ENCODE measurements around the gene NEK9.

NEK9 gene

GRCh38 chr14:75098682-75099081 lies 28.2 kb downstream of the NEK9 start:
- no peak overlapping the region for H2BK5ac ChIP-seq (ENCODE audit: low read length)
- no CpG with 5 or more reads among the region's 1 CpG for WGBS (ENCODE audit: extremely low coverage, insufficient coverage, low lambda C conversion rate)
- H2AK5ac ChIP-seq (ENCODE audit: low read length), result no peak overlapping the region
- no peaks in the 10 kb centered on the region for H3K79me1 ChIP-seq (ENCODE audit: low read length)
- DNase-seq, result no peak
- no peak overlapping the region for H3K56ac ChIP-seq (ENCODE audit: low read length)
- no peak overlapping the region for H3K27ac ChIP-seq (ENCODE audit: low read depth, low read length)
- no peaks in the 10 kb centered on the region for H3K4me1 ChIP-seq (ENCODE audit: control insufficient read depth, low read depth, low read length)
- H3K79me2 ChIP-seq (ENCODE audit: control insufficient read depth, insufficient read depth, low read length), result no peaks in the 10 kb centered on the region
- H3K27me3 ChIP-seq (ENCODE audit: insufficient read depth, low read length, poor library complexity), result no peaks in the 10 kb centered on the region
- no peak overlapping the region for H2BK15ac ChIP-seq (replicated peaks; ENCODE audit: low read depth)
- no peak overlapping the region for H4K5ac ChIP-seq (ENCODE audit: low read length)
- H3K36me3 ChIP-seq (ENCODE audit: control insufficient read depth, insufficient read depth, low read length), result peaks cover under 1% of the 10 kb centered on the region
- H2BK120ac ChIP-seq (ENCODE audit: low read depth, low read length), result no peak overlapping the region
- H3K23ac ChIP-seq (ENCODE audit: low read length), result no peak overlapping the region
- no peak overlapping the region for H3K4me2 ChIP-seq (ENCODE audit: low read length)
- no peak overlapping the region for H3K4me3 ChIP-seq (ENCODE audit: low read length)
- no peak overlapping the region for H3K4ac ChIP-seq (ENCODE audit: low read depth, low read length)
- no peak overlapping the region for H3K9ac ChIP-seq (ENCODE audit: low read length)
- no peak overlapping the region for H3K18ac ChIP-seq (ENCODE audit: low read length)
- no peak overlapping the region for H4K8ac ChIP-seq (ENCODE audit: low read depth, low read length)

GRCh38 chr14:75098212-75098611 lies 28.6 kb downstream of the NEK9 start:
- Histone ChIP-seq H3K36me3 (ENCODE audit: control insufficient read depth, insufficient read depth, low read length) (no peaks in the 10 kb centered on the region), H4K5ac (ENCODE audit: low read length) (no peak overlapping the region), H2BK120ac (ENCODE audit: low read depth, low read length) (no peak overlapping the region)

GRCh38 chr14:75096959-75097358 lies 29.9 kb downstream of the NEK9 start:
- Histone ChIP-seq H2BK5ac (ENCODE audit: low read length) (no peak overlapping the region), H3K79me2 (ENCODE audit: control insufficient read depth, insufficient read depth, low read length) (no peaks in the 10 kb centered on the region), H3K4me1 (ENCODE audit: control insufficient read depth, low read depth, low read length) (no peaks in the 10 kb centered on the region), H2AK5ac (ENCODE audit: low read length) (no peak overlapping the region), H3K4ac (ENCODE audit: low read depth, low read length) (no peak overlapping the region), H3K9ac (ENCODE audit: low read length) (no peak overlapping the region), H2BK15ac (replicated peaks; ENCODE audit: low read depth) (no peak overlapping the region), H3K36me3 (ENCODE audit: control insufficient read depth, insufficient read depth, low read length) (no peaks in the 10 kb centered on the region), H3K4me2 (ENCODE audit: low read length) (no peak overlapping the region), H3K4me3 (ENCODE audit: low read length) (no peak overlapping the region), H3K56ac (ENCODE audit: low read length) (no peak overlapping the region), H3K27ac (ENCODE audit: low read depth, low read length) (no peak overlapping the region), H3K18ac (ENCODE audit: low read length) (no peak overlapping the region), H3K23ac (ENCODE audit: low read length) (no peak overlapping the region), H2BK120ac (ENCODE audit: low read depth, low read length) (no peak overlapping the region), H3K27me3 (ENCODE audit: insufficient read depth, low read length, poor library complexity) (no peaks in the 10 kb centered on the region), H4K8ac (ENCODE audit: low read depth, low read length) (no peak overlapping the region), H4K5ac (ENCODE audit: low read length) (no peak overlapping the region), H3K79me1 (ENCODE audit: low read length) (no peaks in the 10 kb centered on the region)
- DNase-seq, result no peak
- no CpG with 5 or more reads among the region's 6 CpGs for WGBS (ENCODE audit: extremely low coverage, insufficient coverage, low lambda C conversion rate)

More at GRCh38 chr14:75098212-75098611, 28.6 kb downstream of the NEK9 start:
- Histone ChIP-seq H3K23ac (ENCODE audit: low read length) (no peak overlapping the region), H2BK5ac (ENCODE audit: low read length) (no peak overlapping the region), H3K79me2 (ENCODE audit: control insufficient read depth, insufficient read depth, low read length) (no peaks in the 10 kb centered on the region), H3K9ac (ENCODE audit: low read length) (no peak overlapping the region), H3K4me2 (ENCODE audit: low read length) (no peak overlapping the region), H4K8ac (ENCODE audit: low read depth, low read length) (no peak overlapping the region), H3K4me3 (ENCODE audit: low read length) (no peak overlapping the region), H3K4me1 (ENCODE audit: control insufficient read depth, low read depth, low read length) (no peaks in the 10 kb centered on the region), H3K27ac (ENCODE audit: low read depth, low read length) (no peak overlapping the region), H2AK5ac (ENCODE audit: low read length) (no peak overlapping the region), H3K4ac (ENCODE audit: low read depth, low read length) (no peak overlapping the region), H3K18ac (ENCODE audit: low read length) (no peak overlapping the region), H3K56ac (ENCODE audit: low read length) (no peak overlapping the region), H2BK15ac (replicated peaks; ENCODE audit: low read depth) (no peak overlapping the region), H3K79me1 (ENCODE audit: low read length) (no peaks in the 10 kb centered on the region), H3K27me3 (ENCODE audit: insufficient read depth, low read length, poor library complexity) (no peaks in the 10 kb centered on the region)
- DNase-seq, result no peak

- H2BK5ac ChIP-seq (ENCODE audit: low read length), result no peak overlapping the region
- WGBS (ENCODE audit: extremely low coverage, insufficient coverage, low lambda C conversion rate), result no CpG with 5 or more reads among the region's 4 CpGs
- no peak overlapping the region for H2BK15ac ChIP-seq (replicated peaks; ENCODE audit: low read depth)
Observed at GRCh38 chr14:75095690-75096089, 31.2 kb downstream of the NEK9 start.

GRCh38 chr14:75094896-75095295 lies 32.0 kb downstream of the NEK9 start:
- H2BK5ac ChIP-seq (ENCODE audit: low read length), result no peak overlapping the region
- H2AK5ac ChIP-seq (ENCODE audit: low read length), result no peak overlapping the region
- no peaks in the 10 kb centered on the region for H3K36me3 ChIP-seq (ENCODE audit: control insufficient read depth, insufficient read depth, low read length)
- no peak overlapping the region for H3K27ac ChIP-seq (ENCODE audit: low read depth, low read length)
- H4K8ac ChIP-seq (ENCODE audit: low read depth, low read length), result no peak overlapping the region
- H3K4me2 ChIP-seq (ENCODE audit: low read length), result no peak overlapping the region
- no peak overlapping the region for H3K9ac ChIP-seq (ENCODE audit: low read length)
- no peak overlapping the region for H2BK120ac ChIP-seq (ENCODE audit: low read depth, low read length)
- no peaks in the 10 kb centered on the region for H3K79me1 ChIP-seq (ENCODE audit: low read length)
- no CpG with 5 or more reads among the region's 3 CpGs for WGBS (ENCODE audit: extremely low coverage, insufficient coverage, low lambda C conversion rate)
- no peak overlapping the region for H3K23ac ChIP-seq (ENCODE audit: low read length)
- H3K4ac ChIP-seq (ENCODE audit: low read depth, low read length), result no peak overlapping the region
- no peak for DNase-seq
- H3K4me3 ChIP-seq (ENCODE audit: low read length), result no peak overlapping the region
- no peak overlapping the region for H2BK15ac ChIP-seq (replicated peaks; ENCODE audit: low read depth)
- H3K79me2 ChIP-seq (ENCODE audit: control insufficient read depth, insufficient read depth, low read length), result no peaks in the 10 kb centered on the region
- no peaks in the 10 kb centered on the region for H3K27me3 ChIP-seq (ENCODE audit: insufficient read depth, low read length, poor library complexity)
- H4K5ac ChIP-seq (ENCODE audit: low read length), result no peak overlapping the region
- no peak overlapping the region for H3K18ac ChIP-seq (ENCODE audit: low read length)
- no peak overlapping the region for H3K56ac ChIP-seq (ENCODE audit: low read length)
- no peaks in the 10 kb centered on the region for H3K4me1 ChIP-seq (ENCODE audit: control insufficient read depth, low read depth, low read length)

More at GRCh38 chr14:75095690-75096089, 31.2 kb downstream of the NEK9 start:
- no peaks in the 10 kb centered on the region for H3K79me2 ChIP-seq (ENCODE audit: control insufficient read depth, insufficient read depth, low read length)
- DNase-seq, result no peak
- no peak overlapping the region for H2AK5ac ChIP-seq (ENCODE audit: low read length)
- no peaks in the 10 kb centered on the region for H3K27me3 ChIP-seq (ENCODE audit: insufficient read depth, low read length, poor library complexity)
- no peaks in the 10 kb centered on the region for H3K79me1 ChIP-seq (ENCODE audit: low read length)
- H4K8ac ChIP-seq (ENCODE audit: low read depth, low read length), result no peak overlapping the region
- H2BK120ac ChIP-seq (ENCODE audit: low read depth, low read length), result no peak overlapping the region
- H3K27ac ChIP-seq (ENCODE audit: low read depth, low read length), result no peak overlapping the region
- no peak overlapping the region for H3K18ac ChIP-seq (ENCODE audit: low read length)
- no peak overlapping the region for H3K4me3 ChIP-seq (ENCODE audit: low read length)
- no peaks in the 10 kb centered on the region for H3K4me1 ChIP-seq (ENCODE audit: control insufficient read depth, low read depth, low read length)
- H3K4me2 ChIP-seq (ENCODE audit: low read length), result no peak overlapping the region
- no peak overlapping the region for H3K56ac ChIP-seq (ENCODE audit: low read length)
- no peaks in the 10 kb centered on the region for H3K36me3 ChIP-seq (ENCODE audit: control insufficient read depth, insufficient read depth, low read length)
- H3K9ac ChIP-seq (ENCODE audit: low read length), result no peak overlapping the region
- no peak overlapping the region for H3K23ac ChIP-seq (ENCODE audit: low read length)
- no peak overlapping the region for H4K5ac ChIP-seq (ENCODE audit: low read length)
- no peak overlapping the region for H3K4ac ChIP-seq (ENCODE audit: low read depth, low read length)

GRCh38 chr14:75092698-75093097 lies 34.1 kb downstream of the NEK9 start:
- peak; percentile 37 for DNase-seq
- no peak overlapping the region for H3K27ac ChIP-seq (ENCODE audit: low read depth, low read length)
- H3K27me3 ChIP-seq (ENCODE audit: insufficient read depth, low read length, poor library complexity), result no peaks in the 10 kb centered on the region
- no CpG with 5 or more reads among the region's 2 CpGs for WGBS (ENCODE audit: extremely low coverage, insufficient coverage, low lambda C conversion rate)
- H2BK5ac ChIP-seq (ENCODE audit: low read length), result no peak overlapping the region
- H3K4me1 ChIP-seq (ENCODE audit: control insufficient read depth, low read depth, low read length), result no peaks in the 10 kb centered on the region
- no peak overlapping the region for H2BK120ac ChIP-seq (ENCODE audit: low read depth, low read length)
- H3K79me1 ChIP-seq (ENCODE audit: low read length), result no peaks in the 10 kb centered on the region
- H3K9ac ChIP-seq (ENCODE audit: low read length), result no peak overlapping the region
- H3K4me2 ChIP-seq (ENCODE audit: low read length), result no peak overlapping the region
- no peak overlapping the region for H2AK5ac ChIP-seq (ENCODE audit: low read length)
- no peak overlapping the region for H4K8ac ChIP-seq (ENCODE audit: low read depth, low read length)
- H4K5ac ChIP-seq (ENCODE audit: low read length), result no peak overlapping the region
- no peak overlapping the region for H3K4ac ChIP-seq (ENCODE audit: low read depth, low read length)
- H3K18ac ChIP-seq (ENCODE audit: low read length), result no peak overlapping the region
- H3K23ac ChIP-seq (ENCODE audit: low read length), result no peak overlapping the region
- H3K36me3 ChIP-seq (ENCODE audit: control insufficient read depth, insufficient read depth, low read length), result no peaks in the 10 kb centered on the region
- H3K4me3 ChIP-seq (ENCODE audit: low read length), result no peak overlapping the region
- no peak overlapping the region for H2BK15ac ChIP-seq (replicated peaks; ENCODE audit: low read depth)
- no peak overlapping the region for H3K56ac ChIP-seq (ENCODE audit: low read length)
- H3K79me2 ChIP-seq (ENCODE audit: control insufficient read depth, insufficient read depth, low read length), result no peaks in the 10 kb centered on the region
